K562 (cell line): ENCODE data around the gene IQCM. TPM values are rescaled to one million over a fixed set of nuclear protein-coding genes. Genes with fewer than 3 reads are reported as not detected.

Experiments
- ATAC-seq: fragments of 200-7000 bp; cut with Tn5 transposase; 3 replicates; pipeline ENCODE4 v1.9.1; 2020; ENCODE audit warnings: moderate library complexity
- BruUV-seq: library from RNA; stranded (reverse); fragments of 400-500 nt; replicated peaks from 2 replicates; lab custom pipeline; 2021; lab: Mats Ljungman, UMichigan
- CTCF ChIA-PET: fragments of 300-600 bp; formaldehyde crosslinking; extraction: SDS; loops from one replicate; lab custom pipeline; 2021; ENCODE audit warnings: low intra/inter-chr PET ratio; lab: Yijun Ruan, JAX
- POLR2A ChIA-PET: fragments of 300-600, 350-650 bp; sonication (Branson Sonifier 250); formaldehyde crosslinking; extraction: SDS; loops from one replicate; lab custom pipeline; 2021; ENCODE audit warnings: antibody characterized with exemption, inconsistent platforms; lab: Yijun Ruan, JAX
- DNase-seq, 4 experiments: peaks; one replicate each; pipeline versions ENCODE4 v3.0.0 to v3.0.0-alpha.2; 2011 to 2018; ENCODE audit warnings: low spot score in 3 of 4, mixed read lengths in 3 of 4; ENCODE audit errors: extremely low read depth in 1 of 4
- FAIRE-seq: peaks from 2 replicates; lab custom pipeline; 2011; peaks lifted over from hg19 to GRCh38; lab: Jason Lieb, UNC
- H2AFZ ChIP-seq: 2 replicates; pipeline ENCODE4 v1.6.0; 2011; ENCODE audit warnings: low read depth, low read length, control low read depth, inconsistent platforms
- H3K27ac ChIP-seq: fragments of 200-600 bp; 3 replicates; pipeline ENCODE4 v1.8.0; 2011; ENCODE audit warnings: low read depth, mild to moderate bottlenecking, control low read depth, inconsistent platforms, low read length, moderate library complexity, mixed read lengths; ENCODE audit errors: extremely low read depth
- H3K27me3 ChIP-seq, 2 experiments: fragments of 300-600 bp in 1 of 2; 2 replicates in 1 of 2; 3 replicates in 1 of 2; pipeline versions ENCODE4 v1.6.0 to v1.8.0; 2011; ENCODE audit warnings: inconsistent platforms in 2 of 2, low read length in 2 of 2, mild to moderate bottlenecking in 1 of 2, mixed read lengths in 1 of 2, moderate library complexity in 1 of 2; ENCODE audit not compliant: control insufficient read depth in 2 of 2, insufficient read depth in 2 of 2
- H3K36me3 ChIP-seq: fragments of 300-600 bp; 3 replicates; pipeline ENCODE4 v1.8.0; 2011; ENCODE audit warnings: mild to moderate bottlenecking, low read length, inconsistent platforms; ENCODE audit not compliant: control insufficient read depth, insufficient read depth
- H3K4me1 ChIP-seq, 2 experiments: fragments of 200-600 bp in 1 of 2; replicated peaks in 1 of 2; 2 replicates in 1 of 2; 3 replicates in 1 of 2; pipeline versions ENCODE4 v1.5.1 to v1.8.0; 2011; ENCODE audit warnings: inconsistent platforms in 2 of 2, low read length in 2 of 2, mild to moderate bottlenecking in 1 of 2, mixed read lengths in 1 of 2, moderate library complexity in 1 of 2; ENCODE audit not compliant: control insufficient read depth in 2 of 2, insufficient read depth in 2 of 2
- H3K4me2 ChIP-seq: 2 replicates; pipeline ENCODE4 v1.6.1; 2011; ENCODE audit warnings: low read length, control low read depth, inconsistent platforms, mixed read lengths; ENCODE audit not compliant: insufficient read depth
- H3K4me3 ChIP-seq: fragments of 200-600 bp; sonication (generic), shearing (Covaris generic); 2 replicates; pipeline ENCODE4 v1.5.1; 2016; ENCODE audit warnings: control low read depth, inconsistent platforms
- H3K79me2 ChIP-seq: fragments of 200-600 bp; 3 replicates; pipeline ENCODE4 v1.8.0; 2011; ENCODE audit warnings: low read length, inconsistent platforms; ENCODE audit not compliant: control insufficient read depth, insufficient read depth
- H3K9ac ChIP-seq, 2 experiments: 2 replicates each; pipeline versions ENCODE4 v1.6.0 to v1.6.1; 2011; ENCODE audit warnings: low read depth in 2 of 2, low read length in 2 of 2, control low read depth in 1 of 2, inconsistent platforms in 1 of 2, mild to moderate bottlenecking in 1 of 2, mixed read lengths in 1 of 2; ENCODE audit not compliant: insufficient read depth in 1 of 2
- H3K9me1 ChIP-seq: one replicate; pipeline ENCODE4 v1.6.0; 2011; ENCODE audit warnings: inconsistent platforms, mild to moderate bottlenecking, low read length, moderate library complexity; ENCODE audit not compliant: control insufficient read depth, insufficient read depth
- H3K9me3 ChIP-seq: replicated peaks from 2 replicates; pipeline ENCODE4 v1.5.1; 2011; ENCODE audit warnings: low read depth, low read length, inconsistent platforms; ENCODE audit not compliant: control insufficient read depth, insufficient read depth
- H4K20me1 ChIP-seq: replicated peaks from 2 replicates; pipeline ENCODE4 v1.6.1; 2011; ENCODE audit warnings: low read length, inconsistent platforms, mixed read lengths; ENCODE audit not compliant: control insufficient read depth, insufficient read depth
- ARNT ChIP-seq, 2 experiments: fragments of 450-650 bp; IDR thresholded peaks; 2 replicates each; pipeline ENCODE4 v1.6.1; 2016; ENCODE audit warnings: mild to moderate bottlenecking in 1 of 2
- BACH1 ChIP-seq: fragments of 200-800 bp; sonication (Bioruptor generic); IDR thresholded peaks from 2 replicates; pipeline ENCODE4 v1.6.1; 2016; ENCODE audit warnings: missing genetic modification characterization, missing compliant biosample characterization
- BDP1 ChIP-seq: IDR thresholded peaks from 3 replicates; pipeline ENCODE4 v1.6.1; 2011; ENCODE audit not compliant: insufficient read length, insufficient read depth
- FOS ChIP-seq: IDR thresholded peaks from 3 replicates; pipeline ENCODE4 v1.6.1; 2011; ENCODE audit not compliant: insufficient read length; ENCODE audit errors: extremely low read depth
- FOXK2 ChIP-seq, 2 experiments: fragments of 450-650 bp; IDR thresholded peaks in 1 of 2; conservative IDR thresholded peaks in 1 of 2; 2 replicates each; pipeline ENCODE4 v1.6.1; 2016; ENCODE audit warnings: low read depth in 2 of 2, mild to moderate bottlenecking in 1 of 2
- HCFC1 ChIP-seq: IDR thresholded peaks from 2 replicates; pipeline ENCODE4 v1.6.1; 2012; ENCODE audit warnings: low read depth, low read length, improper control_type of control experiment
- HES1 ChIP-seq: fragments of 450-650 bp; IDR thresholded peaks from 2 replicates; pipeline ENCODE4 v1.6.1; 2016; ENCODE audit warnings: low read depth, mild to moderate bottlenecking, moderate library complexity
- IRF2 ChIP-seq: sonication (generic); formaldehyde crosslinking; IDR thresholded peaks from 2 replicates; pipeline ENCODE4 v1.8.1; 2022; ENCODE audit warnings: mild to moderate bottlenecking, missing genetic modification reagents
- PML ChIP-seq: IDR thresholded peaks from 2 replicates; pipeline ENCODE4 v1.6.1; 2012; ENCODE audit warnings: low read length, inconsistent platforms
- TEAD2 ChIP-seq: fragments of 450-650 bp; IDR thresholded peaks from 2 replicates; pipeline ENCODE4 v1.6.1; 2016; ENCODE audit warnings: missing genetic modification characterization, control low read depth, missing compliant biosample characterization
- USF1 ChIP-seq: sonication (generic); formaldehyde crosslinking; IDR thresholded peaks from 2 replicates; pipeline ENCODE4 v1.9.0; 2022; ENCODE audit warnings: mild to moderate bottlenecking, missing genetic modification reagents
- ZNF224 ChIP-seq: sonication (generic); formaldehyde crosslinking; IDR thresholded peaks from 2 replicates; pipeline ENCODE4 v1.8.0; 2022; ENCODE audit warnings: mild to moderate bottlenecking, missing genetic modification reagents
- ZZZ3 ChIP-seq: fragments of 450-650 bp; IDR thresholded peaks from 2 replicates; pipeline ENCODE4 v1.6.1; 2016; ENCODE audit warnings: antibody characterized with exemption, mild to moderate bottlenecking, moderate library complexity
- in situ Hi-C: fragments of 300-500 bp; cut with MboI; formaldehyde crosslinking; loops from 4 replicates; pipeline ENCODE4 v1.15.0; 2018; ENCODE audit warnings: inconsistent platforms, mixed read lengths
- intact Hi-C: fragments of 100-400 bp; cut with micrococcal nuclease; formaldehyde crosslinking; loops from 2 replicates; pipeline ENCODE4 v1.14.2; 2022
- polyA plus RNA-seq, 8 experiments: library from polyadenylated mRNA; depleted of rRNA in 4 of 8; stranded (reverse) in 5 of 8; unstranded in 3 of 8; fragments of >200 nt; fragmentation: Nextera tagmentation in 2 of 8; fragmentation: Illumina TruSeq in 1 of 8; extraction: Ambion mirVana in 2 of 8; extraction: Trizol in 1 of 8; gene quantifications; 2 replicates each; pipeline versions ENCODE4 v1.2.1 to v1.2.3, GENCODE V29; 2011 to 2014; ENCODE audit warnings: inconsistent platforms in 1 of 8, missing spikeins in 1 of 8
- total RNA-seq, 7 experiments: library from RNA; depleted of rRNA in 6 of 7; stranded (reverse); fragments of >200 nt in 6 of 7; fragmentation: Illumina TruSeq in 2 of 7; extraction: Trizol in 2 of 7; gene quantifications; 2 replicates each; pipeline versions ENCODE4 v1.2.1 to v1.2.3, GENCODE V29; 2011 to 2021; ENCODE audit warnings: low replicate concordance in 1 of 7

IQCM gene
- total and polyA plus RNA-seq, 9 of the 15 experiments (the other 6 are each of a cell fraction or from before 2014, with no cell fraction given): not detected

- TF ChIP-seq USF1 (CRISPR knock-in tag) (no peak), PML (no peak), BDP1 (no peak), ZNF224 (CRISPR knock-in tag) (no peak), HCFC1 (no peak), TEAD2 (tag) (no peak), BACH1 (tag) (no peak), FOXK2 (conservative IDR thresholded peaks at IDR 0.05 in 1 of 2, IDR thresholded peaks at IDR 0.05 in 1 of 2; ENCODE audit: low read depth in 2 of 2) (no peak)
Measured at GRCh38 chr4:149518471-149518870, 297.2 kb downstream of the IQCM start (continued).

GRCh38 chr4:149513081-149513480 lies 302.6 kb downstream of the IQCM start:
- no peaks in the 10 kb centered on the region; the same call in 1 of the 2 replicates for H3K9me3 ChIP-seq
- DNase-seq: no peak
- no peak overlapping the region for H3K27ac ChIP-seq
- H3K4me3 ChIP-seq: no peak overlapping the region
- no peak for ATAC-seq
- TF ChIP-seq IRF2 (CRISPR knock-in tag) (no peak), FOS (no peak), ARNT (IDR thresholded peaks at IDR 0.05) (no peak), ZZZ3 (no peak), HES1 (no peak)
- no peaks in the 10 kb centered on the region for H3K79me2 ChIP-seq
- intact Hi-C loops (no loop called here), in situ Hi-C loops (no loop called here)
- H3K27me3 ChIP-seq: no peaks in the 10 kb centered on the region
- no peaks in the 10 kb centered on the region for H4K20me1 ChIP-seq
- no TSS peak for BruUV-seq
- no peaks in the 10 kb centered on the region for H3K9me1 ChIP-seq
- no peak overlapping the region for H3K4me2 ChIP-seq
- ChIA-PET POLR2A (no interaction called here), CTCF (no interaction called here)
- no peak overlapping the region for H2AFZ ChIP-seq
- FAIRE-seq: no peak
- no peak overlapping the region for H3K9ac ChIP-seq
- no peaks in the 10 kb centered on the region for H3K4me1 ChIP-seq
- H3K36me3 ChIP-seq: no peaks in the 10 kb centered on the region
